H9 (cell line): ENCODE measurements around the gene KIF5C. TPM values are rescaled to one million over a fixed set of nuclear protein-coding genes. Genes with fewer than 3 reads are reported as not detected.

ENCODE experiments used
- DNase-seq: peaks from one replicate; pipeline ENCODE4 v3.0.0-alpha.2; 2017
- H2AFZ ChIP-seq: one replicate; pipeline ENCODE4 v1.6.1; 2013; ENCODE audit warnings: mild to moderate bottlenecking, low read length, control low read depth, moderate library complexity
- H2AK5ac ChIP-seq: 2 replicates; pipeline ENCODE4 v1.6.1; 2013; ENCODE audit warnings: low read length, control low read depth, mixed read lengths; ENCODE audit not compliant: insufficient read length
- H2BK120ac ChIP-seq: one replicate; pipeline ENCODE4 v1.6.1; 2013; ENCODE audit warnings: low read depth, mild to moderate bottlenecking, low read length, control low read depth, inconsistent platforms; ENCODE audit not compliant: poor library complexity, severe bottlenecking
- H2BK12ac ChIP-seq: 2 replicates; pipeline ENCODE4 v1.6.1; 2013; ENCODE audit warnings: low read length, control low read depth, mixed read lengths, low read depth; ENCODE audit not compliant: insufficient read length
- H2BK15ac ChIP-seq: 2 replicates; pipeline ENCODE4 v1.6.1; 2013; ENCODE audit warnings: low read depth, low read length, control low read depth
- H2BK20ac ChIP-seq: one replicate; pipeline ENCODE4 v1.6.1; 2013; ENCODE audit warnings: low read depth, mild to moderate bottlenecking, low read length, control low read depth, inconsistent platforms; ENCODE audit not compliant: poor library complexity, severe bottlenecking
- H2BK5ac ChIP-seq: 2 replicates; pipeline ENCODE4 v1.6.1; 2013; ENCODE audit warnings: low read length, control low read depth, mixed read lengths; ENCODE audit not compliant: insufficient read length
- H3K14ac ChIP-seq: 2 replicates; pipeline ENCODE4 v1.6.1; 2013; ENCODE audit warnings: low read length, control low read depth; ENCODE audit not compliant: insufficient read depth
- H3K18ac ChIP-seq: 2 replicates; pipeline ENCODE4 v1.6.1; 2013; ENCODE audit warnings: low read depth, mild to moderate bottlenecking, mixed read lengths, low read length, control low read depth; ENCODE audit not compliant: insufficient read length
- H3K23ac ChIP-seq: 2 replicates; pipeline ENCODE4 v1.6.1; 2013; ENCODE audit warnings: low read length, control low read depth, mixed read lengths, low read depth; ENCODE audit not compliant: insufficient read length
- H3K23me2 ChIP-seq: 2 replicates; pipeline ENCODE4 v1.6.1; 2013; ENCODE audit warnings: low read depth, mild to moderate bottlenecking, mixed read lengths, low read length, control low read depth; ENCODE audit not compliant: insufficient read length, poor library complexity, severe bottlenecking
- H3K27ac ChIP-seq: 2 replicates; pipeline ENCODE4 v1.5.1; 2013; ENCODE audit warnings: low read length, control low read depth, mixed read lengths, low read depth; ENCODE audit not compliant: insufficient read length
- H3K27me3 ChIP-seq: 2 replicates; pipeline ENCODE4 v1.6.1; 2013; ENCODE audit warnings: low read length, control low read depth, inconsistent platforms; ENCODE audit not compliant: insufficient read depth
- H3K4ac ChIP-seq: 2 replicates; pipeline ENCODE4 v1.6.1; 2013; ENCODE audit warnings: low read depth, mild to moderate bottlenecking, control low read depth, inconsistent platforms, low read length, moderate library complexity
- H3K4me1 ChIP-seq: 2 replicates; pipeline ENCODE4 v1.6.1; 2013; ENCODE audit warnings: low read length, control low read depth, inconsistent platforms; ENCODE audit not compliant: insufficient read depth
- H3K4me2 ChIP-seq: 2 replicates; pipeline ENCODE4 v1.6.1; 2013; ENCODE audit warnings: low read length, control low read depth, mixed read lengths; ENCODE audit not compliant: insufficient read length, insufficient read depth
- H3K56ac ChIP-seq: 2 replicates; pipeline ENCODE4 v1.6.1; 2013; ENCODE audit warnings: low read depth, mild to moderate bottlenecking, mixed read lengths, low read length, control low read depth; ENCODE audit not compliant: insufficient read length
- H3K79me1 ChIP-seq: 2 replicates; pipeline ENCODE4 v1.6.1; 2013; ENCODE audit warnings: low read depth, mild to moderate bottlenecking, moderate library complexity, low read length, control low read depth, inconsistent platforms; ENCODE audit not compliant: insufficient read depth, poor library complexity, severe bottlenecking
- H3K79me2 ChIP-seq: 2 replicates; pipeline ENCODE4 v1.6.1; 2013; ENCODE audit warnings: low read length, control low read depth, inconsistent platforms; ENCODE audit not compliant: insufficient read depth
- H3K9ac ChIP-seq: 2 replicates; pipeline ENCODE4 v1.6.1; 2013; ENCODE audit warnings: low read length, control low read depth, mixed read lengths; ENCODE audit not compliant: insufficient read length; ENCODE audit errors: extremely low read depth
- H3K9me3 ChIP-seq: one replicate; pipeline ENCODE4 v1.6.1; 2013; ENCODE audit warnings: low read depth, low read length, inconsistent platforms; ENCODE audit not compliant: control insufficient read depth
- H3T11ph ChIP-seq: one replicate; pipeline ENCODE4 v1.6.1; 2013; ENCODE audit warnings: mild to moderate bottlenecking, low read length, control low read depth, inconsistent platforms
- H4K20me1 ChIP-seq: one replicate; pipeline ENCODE4 v1.6.1; 2013; ENCODE audit not compliant: control insufficient read depth, insufficient read length, insufficient read depth
- H4K5ac ChIP-seq: 2 replicates; pipeline ENCODE4 v1.6.1; 2013; ENCODE audit warnings: low read depth, mild to moderate bottlenecking, mixed read lengths, low read length, control low read depth; ENCODE audit not compliant: insufficient read length
- H4K8ac ChIP-seq: replicated peaks from 2 replicates; pipeline ENCODE4 v1.6.1; 2013; ENCODE audit warnings: low read length, control low read depth, mixed read lengths, low read depth; ENCODE audit not compliant: insufficient read length
- H4K91ac ChIP-seq: 2 replicates; pipeline ENCODE4 v1.6.1; 2013; ENCODE audit warnings: low read depth, mild to moderate bottlenecking, moderate library complexity, mixed read lengths, low read length, control low read depth; ENCODE audit not compliant: insufficient read length
- H3K27ac Mint-ChIP-seq, 3 experiments: 2 replicates in 2 of 3; 3 replicates in 1 of 3; pipeline ENCODE4 v1.8.0; 2020 to 2021; ENCODE audit warnings: mixed read lengths in 3 of 3, mild to moderate bottlenecking in 1 of 3, moderate library complexity in 1 of 3
- H3K27me3 Mint-ChIP-seq: 2 replicates; pipeline ENCODE4 v1.8.0; 2021; ENCODE audit warnings: low read depth, mild to moderate bottlenecking, moderate library complexity, mixed read lengths
- H3K36me3 Mint-ChIP-seq, 3 experiments: 2 replicates in 2 of 3; 3 replicates in 1 of 3; pipeline ENCODE4 v1.8.0; 2020 to 2021; ENCODE audit warnings: low read depth in 3 of 3, mixed read lengths in 3 of 3; ENCODE audit not compliant: insufficient read depth in 1 of 3
- H3K4me1 Mint-ChIP-seq, 2 experiments: 2 replicates each; pipeline ENCODE4 v1.8.0; 2020; ENCODE audit warnings: mixed read lengths in 2 of 2
- H3K4me3 Mint-ChIP-seq, 2 experiments: 2 replicates in 1 of 2; 3 replicates in 1 of 2; pipeline ENCODE4 v1.8.0; 2020 to 2021; ENCODE audit warnings: mild to moderate bottlenecking in 2 of 2, mixed read lengths in 2 of 2, moderate library complexity in 1 of 2
- H3K9me3 Mint-ChIP-seq, 2 experiments: 2 replicates in 1 of 2; 3 replicates in 1 of 2; pipeline ENCODE4 v1.8.0; 2020; ENCODE audit warnings: mild to moderate bottlenecking in 2 of 2, mixed read lengths in 2 of 2, moderate library complexity in 1 of 2
- WGBS: extraction: QIAGEN DNeasy Blood & Tissue Kit; methylation state at CpG from one replicate; pipeline ENCODE4 v1.1.7; 2013; ENCODE audit warnings: missing lambda C conversion rate, low lambda C conversion rate, mixed read lengths; ENCODE audit not compliant: insufficient read length; ENCODE audit errors: extremely low coverage; 5-methylcytosine and 5-hydroxymethylcytosine counted together
- total RNA-seq: library from RNA; stranded (reverse); gene quantifications from 2 replicates; pipeline ENCODE4 v1.2.1, GENCODE V29; 2021
- TF ChIP-seq, protein P1 (sequence below): fragments of 200-600 bp; sonication (generic); conservative IDR thresholded peaks from 3 replicates; pipeline ENCODE4 v1.8.0; 2021; ENCODE audit warnings: antibody characterized with exemption, mild to moderate bottlenecking

The KIF5C gene
- total RNA-seq, 1 experiment from 2014 or later = 52.9 TPM

DNA sequence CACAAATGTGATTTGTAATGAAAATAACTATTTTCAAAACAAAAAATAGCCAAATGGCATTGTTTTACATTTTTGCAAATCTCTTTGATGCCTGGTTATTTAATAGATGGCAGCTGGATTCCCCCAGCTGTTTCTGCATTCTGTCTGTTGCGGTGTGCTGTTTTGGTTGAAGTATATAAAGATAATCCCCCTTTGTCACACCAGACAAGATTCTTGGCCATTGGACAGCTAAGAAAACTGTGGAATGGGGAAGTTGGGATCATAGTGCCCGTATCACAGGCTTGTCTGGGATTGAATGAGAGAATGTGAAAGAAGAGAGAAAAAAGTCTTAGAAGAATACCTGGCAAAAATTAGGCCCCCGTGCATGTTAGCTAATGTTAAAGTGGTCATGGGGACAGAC is 144.0 kb downstream of the KIF5C start:
- no peak overlapping the region for H3K4ac ChIP-seq
- no peak overlapping the region for H2BK20ac ChIP-seq
- H3K9me3 ChIP-seq = no peaks in the 10 kb centered on the region
- no peak overlapping the region for H3K18ac ChIP-seq
- no peak for DNase-seq
- no peak overlapping the region for H3T11ph ChIP-seq
- no peak overlapping the region for H4K91ac ChIP-seq
- Mint-ChIP-seq H3K36me3 (peaks cover 10 to 32% (median 29%) of the 10 kb centered on the region in 3 experiments; a peak in 6 of 7 replicates), H3K9me3 (no peaks in the 10 kb centered on the region), H3K4me3 (no peak overlapping the region), H3K27me3 (peaks cover 1% of the 10 kb centered on the region; the same call in 1 of the 2 replicates), H3K4me1 (peaks cover 15 to 17% of the 10 kb centered on the region in 2 experiments; a peak in 3 of 4 replicates), H3K27ac (peak overlapping the region in 1 of 3 experiments; percentile 62; a peak in 2 of 7 replicates)
- no peak overlapping the region for H4K5ac ChIP-seq
- no peak overlapping the region for H3K27ac ChIP-seq
- no peak overlapping the region for H2AFZ ChIP-seq
- no CpG with 5 or more reads among the region's 3 CpGs for WGBS
- no peaks in the 10 kb centered on the region for H3K27me3 ChIP-seq
- no peak overlapping the region for H2BK5ac ChIP-seq
- no peak overlapping the region for H2BK15ac ChIP-seq
- H2AK5ac ChIP-seq = no peak overlapping the region
- TF ChIP-seq, protein P1, sequence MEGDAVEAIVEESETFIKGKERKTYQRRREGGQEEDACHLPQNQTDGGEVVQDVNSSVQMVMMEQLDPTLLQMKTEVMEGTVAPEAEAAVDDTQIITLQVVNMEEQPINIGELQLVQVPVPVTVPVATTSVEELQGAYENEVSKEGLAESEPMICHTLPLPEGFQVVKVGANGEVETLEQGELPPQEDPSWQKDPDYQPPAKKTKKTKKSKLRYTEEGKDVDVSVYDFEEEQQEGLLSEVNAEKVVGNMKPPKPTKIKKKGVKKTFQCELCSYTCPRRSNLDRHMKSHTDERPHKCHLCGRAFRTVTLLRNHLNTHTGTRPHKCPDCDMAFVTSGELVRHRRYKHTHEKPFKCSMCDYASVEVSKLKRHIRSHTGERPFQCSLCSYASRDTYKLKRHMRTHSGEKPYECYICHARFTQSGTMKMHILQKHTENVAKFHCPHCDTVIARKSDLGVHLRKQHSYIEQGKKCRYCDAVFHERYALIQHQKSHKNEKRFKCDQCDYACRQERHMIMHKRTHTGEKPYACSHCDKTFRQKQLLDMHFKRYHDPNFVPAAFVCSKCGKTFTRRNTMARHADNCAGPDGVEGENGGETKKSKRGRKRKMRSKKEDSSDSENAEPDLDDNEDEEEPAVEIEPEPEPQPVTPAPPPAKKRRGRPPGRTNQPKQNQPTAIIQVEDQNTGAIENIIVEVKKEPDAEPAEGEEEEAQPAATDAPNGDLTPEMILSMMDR = no peak
- H3K79me2 ChIP-seq = no peaks in the 10 kb centered on the region
- H3K4me2 ChIP-seq = no peak overlapping the region
- no peak overlapping the region for H3K56ac ChIP-seq
- no peak overlapping the region for H4K8ac ChIP-seq
- H2BK120ac ChIP-seq = no peak overlapping the region
- H3K79me1 ChIP-seq = no peaks in the 10 kb centered on the region
- H2BK12ac ChIP-seq = no peak overlapping the region
- no peak overlapping the region for H3K23ac ChIP-seq
- no peaks in the 10 kb centered on the region for H3K4me1 ChIP-seq
- H3K14ac ChIP-seq = no peak overlapping the region
- no peak overlapping the region for H3K9ac ChIP-seq
- no peaks in the 10 kb centered on the region for H3K23me2 ChIP-seq
- H4K20me1 ChIP-seq = no peaks in the 10 kb centered on the region
